Activated CD4-positive, alpha-beta T cell treated with anti-CD3 and anti-CD28 coated beads, Interleukin-2, amount 10 ng/mL, durations not matched to agents 7 days and 5 days (primary cell): ENCODE measurements around the gene CACNA1A. TPM values are rescaled to one million over a fixed set of nuclear protein-coding genes. Genes with fewer than 3 reads are reported as not detected.

Experiments used
- CTCF ChIA-PET: fragments of 350-600 bp; sonication (Branson Sonifier 250); formaldehyde crosslinking; loops from one replicate; lab custom pipeline; 2021; ENCODE audit warnings: antibody characterized with exemption; lab: Charles Lee
- POLR2A ChIA-PET: fragments of 350-600 bp; sonication (Branson Sonifier 250); formaldehyde crosslinking; loops from one replicate; lab custom pipeline; 2021; ENCODE audit warnings: antibody characterized with exemption; lab: Charles Lee
- DNase-seq: peaks from one replicate; pipeline ENCODE4 v3.0.0-alpha.2; 2020
- H3K27ac Mint-ChIP-seq: one replicate; pipeline ENCODE4 v1.8.0; 2021; ENCODE audit warnings: mild to moderate bottlenecking, moderate library complexity, mixed read lengths
- H3K27me3 Mint-ChIP-seq: one replicate; pipeline ENCODE4 v1.8.0; 2021; ENCODE audit warnings: mixed read lengths
- H3K36me3 Mint-ChIP-seq: one replicate; pipeline ENCODE4 v1.8.0; 2021; ENCODE audit warnings: low read depth, mixed read lengths
- H3K4me1 Mint-ChIP-seq: one replicate; pipeline ENCODE4 v1.8.0; 2021; ENCODE audit warnings: mixed read lengths
- H3K4me3 Mint-ChIP-seq: one replicate; pipeline ENCODE4 v1.8.0; 2021; ENCODE audit warnings: mild to moderate bottlenecking, moderate library complexity, mixed read lengths
- H3K9me3 Mint-ChIP-seq: one replicate; pipeline ENCODE4 v1.8.0; 2021; ENCODE audit warnings: mixed read lengths
- total RNA-seq, 2 experiments: library from RNA; stranded (reverse); gene quantifications; one replicate each; pipeline ENCODE4 v1.2.3, GENCODE V29; 2021

CACNA1A gene
- total RNA-seq, 2 experiments from 2014 or later = 0.82 to 1.3 TPM

- POLR2A ChIA-PET = no interaction called here
- Mint-ChIP-seq H3K4me3 (no peak overlapping the region), H3K27ac (no peak overlapping the region), H3K4me1 (no peaks in the 10 kb centered on the region), H3K36me3 (no peaks in the 10 kb centered on the region), H3K9me3 (no peaks in the 10 kb centered on the region), H3K27me3 (peaks cover 3% of the 10 kb centered on the region)
- CTCF ChIA-PET = interaction anchor here (0.6 kb wide), 1 partner anchor 59 kb away, joined by 3 read pairs; no protein-coding TSS in a partner anchor
- DNase-seq = no peak
Observed at GRCh38 chr19:13337181-13337580, 169.1 kb downstream of the CACNA1A start.

DNA sequence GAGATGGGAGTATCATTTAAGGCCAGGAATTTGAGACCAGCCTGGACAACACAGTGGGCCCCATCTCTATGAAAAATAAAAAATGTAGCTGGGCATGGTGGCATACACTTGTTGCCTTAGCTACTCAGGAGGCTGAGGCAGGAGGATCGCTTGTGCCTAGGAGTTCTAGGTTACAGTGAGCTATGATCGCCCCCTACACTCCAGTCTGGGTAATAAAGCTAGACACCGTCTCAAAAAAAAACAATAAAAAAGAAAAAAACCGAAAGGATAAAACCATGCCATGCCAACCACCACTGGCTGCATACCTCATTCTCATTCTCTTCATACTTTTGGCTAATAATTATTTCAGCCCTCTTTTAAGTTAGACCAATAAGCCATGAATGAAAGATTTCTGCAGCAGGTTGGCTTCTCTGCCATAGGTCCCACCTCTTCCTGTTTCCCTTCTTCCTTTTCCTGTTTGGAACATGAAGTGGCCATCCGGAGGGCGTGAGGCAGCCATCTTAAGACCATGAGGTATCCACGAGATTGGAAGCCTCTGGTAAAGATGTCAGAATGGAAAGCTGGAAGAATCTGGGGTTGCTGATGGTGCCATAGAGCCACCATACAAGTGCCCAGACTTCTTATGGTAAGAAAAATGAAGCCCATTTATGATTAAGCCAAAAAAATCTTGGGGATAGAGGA lies 171.3 kb downstream of the CACNA1A start:
- Mint-ChIP-seq H3K4me1 (no peaks in the 10 kb centered on the region), H3K27ac (no peak overlapping the region), H3K27me3 (peaks cover 2% of the 10 kb centered on the region)

DNA sequence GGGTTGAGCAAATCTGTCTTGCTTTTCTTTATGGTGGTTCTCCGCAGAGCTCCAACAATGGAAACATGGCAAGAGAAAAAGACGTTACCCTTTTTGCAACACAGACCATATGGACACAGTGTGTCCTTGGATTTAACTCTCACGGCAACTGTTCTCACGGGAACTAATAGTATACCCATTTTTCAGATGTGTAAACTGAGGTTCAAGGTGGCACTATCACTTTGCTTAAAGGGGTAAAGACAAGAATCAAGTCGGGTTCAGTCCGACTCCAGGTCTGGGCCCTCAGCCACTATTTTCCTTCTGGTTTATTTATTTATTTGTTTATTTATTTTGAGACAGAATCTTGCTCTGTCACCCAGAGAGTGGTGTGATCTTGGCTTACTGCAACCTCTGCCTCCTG lies 176.0 kb downstream of the CACNA1A start:
- Mint-ChIP-seq H3K9me3 (no peaks in the 10 kb centered on the region), H3K4me3 (no peak overlapping the region), H3K27me3 (peaks cover 2% of the 10 kb centered on the region), H3K36me3 (no peaks in the 10 kb centered on the region), H3K4me1 (no peaks in the 10 kb centered on the region), H3K27ac (no peak overlapping the region)
- ChIA-PET POLR2A (no interaction called here), CTCF (interaction anchor here (0.8 kb wide), 1 partner anchor 165 kb away, joined by 3 read pairs; no protein-coding TSS in a partner anchor)
- DNase-seq = no peak

More for the DNA sequence above, 171.3 kb downstream of the CACNA1A start:
- DNase-seq = no peak
- H3K36me3 Mint-ChIP-seq = no peaks in the 10 kb centered on the region
- ChIA-PET CTCF (interaction anchor here (0.7 kb wide), 1 partner anchor 1009 kb away, joined by 3 read pairs; no protein-coding TSS in a partner anchor), POLR2A (no interaction called here)
- H3K4me3 Mint-ChIP-seq = no peak overlapping the region
- no peaks in the 10 kb centered on the region for H3K9me3 Mint-ChIP-seq

GRCh38 chr19:13329766-13330165 lies 176.5 kb downstream of the CACNA1A start:
- Mint-ChIP-seq H3K9me3 (no peaks in the 10 kb centered on the region), H3K27ac (no peak overlapping the region), H3K27me3 (peaks cover 2% of the 10 kb centered on the region), H3K36me3 (no peaks in the 10 kb centered on the region), H3K4me1 (no peaks in the 10 kb centered on the region), H3K4me3 (no peak overlapping the region)
- ChIA-PET POLR2A (no interaction called here), CTCF (interaction anchor here (0.8 kb wide), 1 partner anchor 165 kb away, joined by 3 read pairs; no protein-coding TSS in a partner anchor)
- no peak for DNase-seq

- POLR2A ChIA-PET = no interaction called here
- H3K27ac Mint-ChIP-seq = no peak overlapping the region
Observed at GRCh38 chr19:13328241-13328640, 178.0 kb downstream of the CACNA1A start.

DNA sequence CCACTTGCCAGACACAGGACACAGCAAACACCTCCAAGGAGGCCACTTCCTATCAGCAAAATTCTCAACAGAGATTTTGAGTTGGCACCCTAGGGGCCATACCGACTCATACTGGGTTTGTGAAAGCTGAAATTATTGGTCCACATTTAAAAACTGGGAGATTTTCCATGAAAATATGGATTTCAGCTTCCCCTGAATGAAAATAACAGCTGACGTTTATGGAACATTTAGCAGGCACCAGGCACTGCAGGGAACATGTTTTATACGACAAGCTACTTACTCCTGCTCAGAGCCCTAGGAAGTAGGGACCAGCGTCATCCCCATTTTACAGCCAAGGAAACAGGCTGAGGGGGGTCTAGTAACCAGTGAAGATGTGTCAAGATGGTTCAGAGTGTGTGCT lies 186.8 kb downstream of the CACNA1A start:
- CTCF ChIA-PET = no interaction called here
- POLR2A ChIA-PET = no interaction called here

More at GRCh38 chr19:13328241-13328640, 178.0 kb downstream of the CACNA1A start:
- H3K4me1 Mint-ChIP-seq = no peaks in the 10 kb centered on the region
- CTCF ChIA-PET = no interaction called here
- H3K9me3 Mint-ChIP-seq = no peaks in the 10 kb centered on the region
- H3K36me3 Mint-ChIP-seq = no peaks in the 10 kb centered on the region
- no peak for DNase-seq
- H3K4me3 Mint-ChIP-seq = no peak overlapping the region
- peaks cover 2% of the 10 kb centered on the region for H3K27me3 Mint-ChIP-seq

DNA sequence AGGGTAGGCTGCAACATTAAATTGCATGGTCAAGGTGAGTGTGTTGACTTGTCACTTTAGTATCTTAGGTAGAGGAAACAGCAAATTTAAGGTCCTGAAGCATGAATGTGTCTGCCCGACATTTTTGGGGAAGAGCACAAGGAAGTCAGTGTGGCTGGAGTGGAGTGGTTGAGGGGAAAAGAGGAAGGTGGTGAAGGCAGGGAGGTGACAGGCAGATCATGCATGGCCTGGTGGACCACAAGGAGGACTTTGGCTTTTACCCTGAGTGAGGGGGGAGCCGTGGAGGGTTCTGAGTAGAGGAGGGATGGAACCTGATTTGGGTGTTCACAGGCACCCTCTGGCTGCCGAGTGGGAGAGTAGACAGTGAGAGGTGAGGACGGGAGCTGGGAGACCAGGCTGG lies 188.1 kb downstream of the CACNA1A start:
- POLR2A ChIA-PET = interaction anchor here (0.6 kb wide), 1 partner anchor 570 kb away, joined by 8 read pairs; no protein-coding TSS in a partner anchor
- H3K9me3 Mint-ChIP-seq = no peaks in the 10 kb centered on the region
- H3K4me1 Mint-ChIP-seq = no peaks in the 10 kb centered on the region
- H3K36me3 Mint-ChIP-seq = no peaks in the 10 kb centered on the region
- DNase-seq = no peak
- no peak overlapping the region for H3K27ac Mint-ChIP-seq
- H3K4me3 Mint-ChIP-seq = no peak overlapping the region
- CTCF ChIA-PET = no interaction called here
- H3K27me3 Mint-ChIP-seq = peaks cover 18% of the 10 kb centered on the region

More for the DNA sequence above, 186.8 kb downstream of the CACNA1A start:
- no peaks in the 10 kb centered on the region for H3K9me3 Mint-ChIP-seq
- no peak overlapping the region for H3K4me3 Mint-ChIP-seq
- H3K4me1 Mint-ChIP-seq = no peaks in the 10 kb centered on the region
- H3K27me3 Mint-ChIP-seq = peaks cover 16% of the 10 kb centered on the region
- DNase-seq = no peak
- no peaks in the 10 kb centered on the region for H3K36me3 Mint-ChIP-seq
- no peak overlapping the region for H3K27ac Mint-ChIP-seq

GRCh38 chr19:13315495-13315894 lies 190.8 kb downstream of the CACNA1A start:
- ChIA-PET CTCF (no interaction called here), POLR2A (no interaction called here)
- no peak for DNase-seq
- Mint-ChIP-seq H3K27ac (no peak overlapping the region), H3K27me3 (peaks cover 18% of the 10 kb centered on the region), H3K36me3 (no peaks in the 10 kb centered on the region), H3K4me1 (no peaks in the 10 kb centered on the region), H3K9me3 (no peaks in the 10 kb centered on the region), H3K4me3 (no peak overlapping the region)

- no peak overlapping the region for H3K27ac Mint-ChIP-seq
- DNase-seq = no peak
- ChIA-PET POLR2A (no interaction called here), CTCF (no interaction called here)
- no peaks in the 10 kb centered on the region for H3K36me3 Mint-ChIP-seq
- no peak overlapping the region for H3K4me3 Mint-ChIP-seq
- no peaks in the 10 kb centered on the region for H3K9me3 Mint-ChIP-seq
- no peaks in the 10 kb centered on the region for H3K4me1 Mint-ChIP-seq
- peaks cover 18% of the 10 kb centered on the region for H3K27me3 Mint-ChIP-seq
Observed at GRCh38 chr19:13314761-13315160, 191.5 kb downstream of the CACNA1A start.

DNA sequence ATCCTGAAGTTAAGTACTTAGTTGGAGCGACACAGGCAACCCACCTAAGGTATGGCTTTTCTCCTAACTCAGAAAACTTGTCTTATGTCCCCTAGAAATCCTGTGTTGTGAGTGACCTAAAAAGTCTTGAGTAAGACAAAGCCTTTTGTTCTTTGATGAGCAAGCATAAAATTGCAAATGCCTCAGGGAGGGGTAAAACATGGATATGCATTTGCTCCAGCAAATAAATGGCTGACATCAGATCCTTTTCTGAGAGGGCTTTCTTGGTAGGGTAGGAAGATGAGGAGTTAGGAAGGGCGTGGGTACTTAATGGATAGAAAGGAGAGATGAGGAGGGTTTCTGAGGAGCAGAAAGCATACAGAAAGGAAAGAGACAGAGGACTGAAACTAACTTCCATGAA lies 192.4 kb downstream of the CACNA1A start:
- no peaks in the 10 kb centered on the region for H3K9me3 Mint-ChIP-seq
- H3K4me1 Mint-ChIP-seq = no peaks in the 10 kb centered on the region
- no peak for DNase-seq
- ChIA-PET POLR2A (no interaction called here), CTCF (no interaction called here)
- no peak overlapping the region for H3K27ac Mint-ChIP-seq
- no peak overlapping the region for H3K4me3 Mint-ChIP-seq
- peaks cover 15% of the 10 kb centered on the region for H3K27me3 Mint-ChIP-seq
- no peaks in the 10 kb centered on the region for H3K36me3 Mint-ChIP-seq

DNA sequence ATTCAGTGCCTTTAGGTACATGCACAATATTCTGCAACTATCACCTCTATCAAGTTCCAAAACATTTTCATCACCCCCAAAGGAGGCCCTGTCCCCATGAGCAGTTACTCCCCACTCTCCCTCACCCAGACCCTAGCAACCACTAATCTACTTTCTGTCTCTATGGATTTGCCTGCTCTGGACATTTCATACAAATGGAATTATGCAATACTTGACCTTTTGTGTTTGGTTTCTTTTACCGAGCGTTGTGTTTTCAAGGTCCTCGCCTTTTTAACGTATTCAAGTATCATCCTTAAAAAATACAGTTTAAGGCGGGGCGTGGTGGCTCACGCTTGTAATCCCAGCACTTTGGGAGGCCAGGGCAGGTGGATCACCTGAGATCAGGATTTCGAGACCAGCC lies 196.4 kb downstream of the CACNA1A start:
- Mint-ChIP-seq H3K4me1 (no peaks in the 10 kb centered on the region), H3K9me3 (no peaks in the 10 kb centered on the region), H3K27ac (no peak overlapping the region), H3K4me3 (no peak overlapping the region), H3K36me3 (no peaks in the 10 kb centered on the region), H3K27me3 (peaks cover 2% of the 10 kb centered on the region)
- CTCF ChIA-PET = interaction anchor here (0.6 kb wide), 1 partner anchor 31 kb away, joined by 4 read pairs; no protein-coding TSS in a partner anchor
- POLR2A ChIA-PET = no interaction called here
- no peak for DNase-seq

GRCh38 chr19:13303381-13304129 lies 202.7 kb downstream of the CACNA1A start:
- ChIA-PET CTCF (no interaction called here), POLR2A (no interaction called here)
- Mint-ChIP-seq H3K4me1 (peaks cover 6% of the 10 kb centered on the region), H3K27me3 (peaks cover 22% of the 10 kb centered on the region), H3K27ac (no peak overlapping the region), H3K9me3 (no peaks in the 10 kb centered on the region), H3K36me3 (no peaks in the 10 kb centered on the region), H3K4me3 (no peak overlapping the region)
- no peak for DNase-seq
